Activated B cell treated with CpG ODN at 0.5 μM for 24 hours (primary cell): ENCODE results near the gene SPTLC2. TPM values are rescaled to one million over a fixed set of nuclear protein-coding genes. Genes with fewer than 3 reads are reported as not detected.

Experiments
- ATAC-seq: fragments of 200-7000 bp; cut with Tn5 transposase; one replicate; pipeline ENCODE4 v1.10.0; 2021; ENCODE audit warnings: low read depth, mild to moderate bottlenecking, moderate library complexity
- CTCF ChIA-PET: fragments of 350-600 bp; sonication (Branson Sonifier 250); formaldehyde crosslinking; loops from one replicate; lab custom pipeline; 2021; ENCODE audit warnings: antibody characterized with exemption; lab: Charles Lee
- POLR2A ChIA-PET: fragments of 350-600 bp; sonication (Branson Sonifier 250); formaldehyde crosslinking; loops from one replicate; lab custom pipeline; 2021; ENCODE audit warnings: antibody characterized with exemption; lab: Charles Lee
- DNase-seq: peaks from one replicate; pipeline ENCODE4 v3.0.0; 2022
- H3K27ac Mint-ChIP-seq: one replicate; pipeline ENCODE4 v1.8.0; 2020; ENCODE audit warnings: mixed read lengths
- H3K27me3 Mint-ChIP-seq: one replicate; pipeline ENCODE4 v1.8.0; 2021; ENCODE audit warnings: mixed read lengths
- H3K36me3 Mint-ChIP-seq: one replicate; pipeline ENCODE4 v1.8.0; 2021; ENCODE audit warnings: low read depth, mixed read lengths
- H3K4me1 Mint-ChIP-seq: one replicate; pipeline ENCODE4 v1.8.0; 2021; ENCODE audit warnings: mixed read lengths
- H3K4me3 Mint-ChIP-seq: one replicate; pipeline ENCODE4 v1.8.0; 2020; ENCODE audit warnings: mild to moderate bottlenecking, mixed read lengths
- H3K9me3 Mint-ChIP-seq: one replicate; pipeline ENCODE4 v1.8.0; 2020; ENCODE audit warnings: mixed read lengths
- intact Hi-C: fragments of 100-400 bp; cut with micrococcal nuclease; formaldehyde crosslinking; loops from one replicate; pipeline ENCODE4 v1.15.1; 2024
- total RNA-seq: library from RNA; stranded (reverse); gene quantifications from 2 replicates; pipeline ENCODE4 v1.2.3, GENCODE V29; 2022
- TF ChIP-seq, protein P1 (sequence below): fragments of 200-600 bp; IDR thresholded peaks from one replicate; pipeline ENCODE4 v1.8.0; 2022; ENCODE audit warnings: antibody characterized with exemption, mild to moderate bottlenecking

The SPTLC2 gene
- total RNA-seq, 1 donor from 2014 or later: 43.8 TPM

DNA sequence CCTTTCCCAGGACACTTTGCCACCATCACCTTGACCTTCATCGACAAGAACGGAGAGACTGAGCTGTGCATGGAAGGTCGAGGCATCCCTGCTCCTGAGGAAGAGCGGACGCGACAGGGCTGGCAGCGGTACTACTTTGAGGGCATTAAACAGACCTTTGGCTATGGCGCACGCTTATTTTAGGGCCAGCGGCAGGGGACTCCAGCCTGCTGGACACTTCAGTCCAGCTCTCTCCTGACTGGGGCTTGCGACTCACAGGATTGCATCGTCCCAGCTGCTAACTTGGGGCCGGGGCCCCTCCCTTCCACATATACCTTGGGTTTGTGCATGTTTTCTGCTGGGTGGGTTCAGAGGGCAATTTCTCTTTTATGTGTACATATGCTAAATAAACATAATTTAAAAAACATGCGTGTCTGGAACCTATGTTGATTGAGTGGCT lies 147.4 kb downstream of the SPTLC2 start:
- DNase-seq: no peak
- no peaks in the 10 kb centered on the region for H3K9me3 Mint-ChIP-seq
- no peaks in the 10 kb centered on the region for H3K4me1 Mint-ChIP-seq
- POLR2A ChIA-PET: interaction anchor here (0.6 kb wide), 1 partner anchor 73 kb away, joined by 4 read pairs; no protein-coding TSS in a partner anchor
- H3K36me3 Mint-ChIP-seq: peaks cover 52% of the 10 kb centered on the region
- H3K4me3 Mint-ChIP-seq: no peak overlapping the region
- no peak overlapping the region for H3K27ac Mint-ChIP-seq
- H3K27me3 Mint-ChIP-seq: no peaks in the 10 kb centered on the region
- ATAC-seq: no peak
- intact Hi-C loops: no loop called here
- CTCF ChIA-PET: no interaction called here
- TF ChIP-seq, protein P1, sequence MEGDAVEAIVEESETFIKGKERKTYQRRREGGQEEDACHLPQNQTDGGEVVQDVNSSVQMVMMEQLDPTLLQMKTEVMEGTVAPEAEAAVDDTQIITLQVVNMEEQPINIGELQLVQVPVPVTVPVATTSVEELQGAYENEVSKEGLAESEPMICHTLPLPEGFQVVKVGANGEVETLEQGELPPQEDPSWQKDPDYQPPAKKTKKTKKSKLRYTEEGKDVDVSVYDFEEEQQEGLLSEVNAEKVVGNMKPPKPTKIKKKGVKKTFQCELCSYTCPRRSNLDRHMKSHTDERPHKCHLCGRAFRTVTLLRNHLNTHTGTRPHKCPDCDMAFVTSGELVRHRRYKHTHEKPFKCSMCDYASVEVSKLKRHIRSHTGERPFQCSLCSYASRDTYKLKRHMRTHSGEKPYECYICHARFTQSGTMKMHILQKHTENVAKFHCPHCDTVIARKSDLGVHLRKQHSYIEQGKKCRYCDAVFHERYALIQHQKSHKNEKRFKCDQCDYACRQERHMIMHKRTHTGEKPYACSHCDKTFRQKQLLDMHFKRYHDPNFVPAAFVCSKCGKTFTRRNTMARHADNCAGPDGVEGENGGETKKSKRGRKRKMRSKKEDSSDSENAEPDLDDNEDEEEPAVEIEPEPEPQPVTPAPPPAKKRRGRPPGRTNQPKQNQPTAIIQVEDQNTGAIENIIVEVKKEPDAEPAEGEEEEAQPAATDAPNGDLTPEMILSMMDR: no peak

GRCh38 chr14:77467801-77468200 lies 148.6 kb downstream of the SPTLC2 start:
- Mint-ChIP-seq H3K27ac (no peak overlapping the region), H3K27me3 (no peaks in the 10 kb centered on the region), H3K9me3 (no peaks in the 10 kb centered on the region), H3K4me3 (no peak overlapping the region), H3K36me3 (peaks cover 65% of the 10 kb centered on the region), H3K4me1 (no peaks in the 10 kb centered on the region)
- intact Hi-C loops: no loop called here
- no peak for ATAC-seq
- TF ChIP-seq, protein P1: no peak
- POLR2A ChIA-PET: interaction anchor here (0.6 to 1.5 kb wide), 3 partner anchors 9 to 255 kb away, joined by 3 to 7 read pairs (median 3); no protein-coding TSS in a partner anchor
- no peak for DNase-seq
- CTCF ChIA-PET: no interaction called here

DNA sequence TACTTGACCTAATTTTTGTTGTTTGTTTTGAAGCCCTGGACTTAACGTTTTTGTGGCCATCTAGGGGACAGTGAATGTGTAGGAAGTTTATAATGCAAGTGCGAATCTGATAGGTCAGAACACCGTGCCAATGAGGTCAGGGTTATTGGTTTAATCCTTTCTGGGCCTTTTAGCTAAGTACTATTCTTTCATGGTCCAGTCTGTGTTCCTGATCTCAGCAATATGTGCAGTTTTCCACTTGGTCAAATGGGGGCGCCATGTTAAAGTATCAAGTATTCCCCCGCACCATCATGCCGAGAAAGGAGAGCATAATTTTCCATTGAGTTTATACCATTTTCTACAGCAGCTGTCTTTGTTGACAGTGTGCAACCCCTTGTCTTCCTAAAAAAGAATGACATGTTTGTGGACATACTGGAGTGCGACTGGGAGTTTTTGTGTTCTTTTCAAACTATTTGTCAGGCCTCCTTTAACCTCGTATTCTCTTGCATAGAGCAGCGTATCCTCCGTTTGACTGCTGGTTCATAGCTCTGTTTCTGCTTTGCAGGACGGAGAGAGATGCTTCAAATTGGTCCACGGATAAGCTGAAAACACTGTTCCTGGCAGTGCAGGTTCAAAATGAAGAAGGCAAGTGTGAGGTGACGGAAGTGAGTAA lies 157.2 kb downstream of the SPTLC2 start:
- CTCF ChIA-PET: interaction anchor here (0.8 to 2.3 kb wide), 3 partner anchors 92 to 143 kb away, joined by 4 to 7 read pairs (median 5); no protein-coding TSS in a partner anchor
- H3K4me1 Mint-ChIP-seq: peaks cover 30% of the 10 kb centered on the region
- DNase-seq (no peak), ATAC-seq (no peak)
- TF ChIP-seq, protein P1: no peak
- H3K4me3 Mint-ChIP-seq: peak overlapping the region; percentile 100
- H3K9me3 Mint-ChIP-seq: no peaks in the 10 kb centered on the region
- H3K36me3 Mint-ChIP-seq: peaks cover 70% of the 10 kb centered on the region
- intact Hi-C loops: loop anchor here (5.0 to 10.0 kb wide), 2 partner anchors 38 to 1304 kb away; partner anchors contain the start of genes GPATCH2L and ISM2
- peak overlapping the region; percentile 100 for H3K27ac Mint-ChIP-seq
- no peaks in the 10 kb centered on the region for H3K27me3 Mint-ChIP-seq
- POLR2A ChIA-PET: interaction anchor here (1.6 to 3.5 kb wide), 3 partner anchors 9 to 138 kb away, joined by 7 to 32 read pairs (median 15); partner anchors contain the start of genes GSTZ1, POMT2, SAMD15 and TMED8

DNA sequence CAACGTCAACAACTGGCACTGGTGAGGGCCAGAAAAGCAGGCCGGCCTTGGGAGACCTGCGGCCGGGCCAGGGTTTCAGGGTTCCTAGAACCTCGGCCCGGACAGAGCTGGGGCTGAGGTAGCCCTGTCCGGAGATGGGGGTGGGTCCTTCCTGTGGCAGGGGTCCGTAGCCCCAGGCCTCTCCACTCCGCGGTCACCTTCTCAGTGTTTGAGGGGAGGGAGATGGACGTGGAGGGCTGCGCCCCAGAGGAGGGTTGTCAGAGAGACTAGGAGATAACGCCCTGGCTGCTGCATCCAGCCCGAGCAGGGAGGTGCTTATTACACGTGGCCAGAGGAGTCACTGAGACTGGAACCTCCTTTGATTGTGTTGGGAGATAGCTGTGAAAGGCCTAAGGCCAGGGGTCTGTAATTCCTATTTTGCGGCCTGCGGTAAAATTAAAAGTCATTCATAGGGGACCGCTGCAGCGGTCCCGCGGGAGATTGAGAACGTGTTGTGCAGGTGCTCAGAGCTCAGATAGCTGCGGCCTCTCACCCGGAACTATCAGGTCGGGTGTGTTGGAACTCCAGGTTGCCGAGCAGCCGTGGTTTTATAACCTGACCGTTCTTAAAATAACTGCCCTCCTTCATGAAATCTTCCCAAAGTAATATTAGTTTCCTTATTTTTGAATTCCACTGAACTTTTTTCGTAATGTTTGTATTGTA lies 158.0 kb downstream of the SPTLC2 start:
- intact Hi-C loops: loop anchor here (1.0 to 10.0 kb wide), 7 partner anchors 39 to 1304 kb away; partner anchors contain the start of genes CIPC, GPATCH2L and ISM2
- Mint-ChIP-seq H3K4me1 (peaks cover 30% of the 10 kb centered on the region), H3K9me3 (no peaks in the 10 kb centered on the region), H3K27me3 (no peaks in the 10 kb centered on the region), H3K4me3 (peak overlapping the region; percentile 100), H3K27ac (peak overlapping the region; percentile 100), H3K36me3 (peaks cover 63% of the 10 kb centered on the region)
- DNase-seq (peak; percentile 39), ATAC-seq (peak; percentile 3)
- CTCF ChIA-PET: interaction anchor here (0.8 to 2.3 kb wide), 2 partner anchors 95 to 142 kb away, joined by 4 to 7 read pairs; no protein-coding TSS in a partner anchor
- TF ChIP-seq, protein P1: no peak
- POLR2A ChIA-PET: interaction anchor here (0.6 to 3.5 kb wide), 4 partner anchors 10 to 157 kb away, joined by 4 to 32 read pairs (median 11); partner anchors contain the start of genes GSTZ1, POMT2, SAMD15 and TMED8
